ENCODE measurements around the gene NR4A3.
"Not testable (repeated sequence)": the region's sequence is repeated elsewhere in the genome, so short reads cannot be mapped to it uniquely, and the experiment has no call there.

Gene NR4A3

DNA sequence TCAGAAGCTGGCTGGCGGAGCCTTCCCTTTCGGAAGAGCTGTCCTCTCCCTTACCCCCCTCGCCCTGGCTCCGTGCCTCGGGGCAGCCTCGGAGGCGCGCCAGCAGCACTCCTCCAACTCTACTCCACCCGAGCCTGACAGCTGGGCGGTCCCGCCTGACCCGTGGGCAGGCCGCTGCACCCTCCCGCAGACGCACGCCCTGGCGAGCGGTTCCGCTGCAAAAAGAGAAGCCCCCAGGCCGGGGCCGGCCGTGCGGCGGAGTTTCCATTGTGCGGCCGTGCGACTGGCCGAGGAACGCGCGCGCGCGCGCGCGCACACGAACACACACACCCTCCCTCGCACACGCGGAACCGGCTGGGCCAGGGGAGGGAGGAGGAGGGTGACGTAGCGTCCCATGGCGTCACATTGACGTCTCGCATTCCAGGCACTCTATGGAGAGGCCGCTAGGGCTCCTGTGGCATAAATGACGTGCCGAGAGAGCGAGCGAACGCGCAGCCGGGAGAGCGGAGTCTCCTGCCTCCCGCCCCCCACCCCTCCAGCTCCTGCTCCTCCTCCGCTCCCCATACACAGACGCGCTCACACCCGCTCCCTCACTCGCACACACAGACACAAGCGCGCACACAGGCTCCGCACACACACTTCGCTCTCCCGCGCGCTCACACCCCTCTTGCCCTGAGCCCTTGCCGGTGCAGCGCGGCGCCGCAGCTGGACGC lies at the start of gene NR4A3:
Gene NR4A3 (plus strand): TSS at position 490 of the 713 bp plus-strand sequence. CDS start 6,158 bp downstream, outside the sequence.
- DNase-seq (ENCODE audit: low spot score): peak; percentile 74

DNA sequence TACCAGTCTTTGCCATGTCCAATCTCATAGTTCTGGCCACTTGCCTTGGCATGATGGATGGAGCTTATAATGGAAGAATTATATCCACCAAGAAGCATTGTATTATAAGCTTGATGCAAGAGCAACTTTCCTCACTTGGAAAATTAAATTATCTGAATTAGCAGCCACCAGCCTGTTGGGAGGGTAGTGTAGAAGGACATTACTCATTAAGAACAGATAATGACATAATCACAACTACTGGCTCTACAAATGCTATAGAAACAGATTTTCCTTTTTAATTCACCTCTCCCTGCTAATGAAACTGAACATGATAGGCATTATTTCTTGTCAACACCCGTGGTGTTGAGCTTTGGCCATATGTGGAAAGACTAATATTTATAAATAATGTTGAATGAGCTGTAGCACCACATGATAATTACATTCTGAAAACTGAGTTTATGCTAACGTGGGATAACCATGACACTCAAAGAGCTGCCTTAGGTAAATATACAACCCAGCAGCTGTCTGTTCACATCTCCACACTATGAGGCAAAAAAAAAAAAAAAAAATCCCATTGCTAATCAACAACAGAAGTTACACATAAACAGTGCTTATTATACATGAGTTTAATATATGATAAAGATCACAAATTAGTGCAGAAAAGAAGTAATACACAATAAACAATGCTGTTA lies 48.1 kb upstream of the NR4A3 start:
- DNase-seq (ENCODE audit: low spot score): no peak

DNA sequence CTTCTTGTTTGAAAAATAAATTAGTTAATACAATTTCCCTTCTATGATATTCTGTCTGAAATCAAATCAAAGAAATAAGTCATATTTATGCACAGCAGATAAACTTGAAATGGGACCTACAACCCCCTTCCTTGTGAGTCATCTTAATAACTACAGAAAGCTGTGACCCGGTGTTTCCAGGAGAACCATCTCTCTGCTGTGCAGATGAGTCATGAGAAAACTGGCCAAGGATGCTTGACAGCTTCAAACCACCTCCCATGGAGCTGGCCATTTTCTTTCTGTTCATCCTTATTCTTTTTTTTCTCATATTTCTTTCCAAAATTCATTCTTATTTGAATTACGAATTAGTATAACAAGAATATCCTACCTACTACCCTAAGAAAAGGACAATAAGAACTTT lies 43.4 kb upstream of the NR4A3 start:
- DNase-seq (ENCODE audit: low spot score): no peak

DNA sequence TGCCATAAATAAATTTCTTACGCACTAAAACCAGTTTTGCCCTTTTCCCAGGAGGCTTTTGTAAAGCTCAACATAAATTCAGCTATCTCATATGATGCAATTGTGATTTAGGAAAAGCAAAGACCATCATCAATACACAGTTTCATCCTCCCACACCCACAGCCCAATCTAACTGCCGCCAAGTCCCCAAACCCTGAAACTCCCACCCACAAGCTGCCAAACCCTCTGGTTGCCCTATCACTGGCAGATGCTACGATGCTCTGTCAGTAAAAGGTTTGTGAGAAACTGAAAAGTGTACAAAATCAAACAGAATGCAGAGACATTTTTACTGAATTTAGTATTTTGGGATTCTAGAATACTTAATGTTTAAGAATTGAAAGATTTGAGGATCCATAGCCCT lies 42.8 kb upstream of the NR4A3 start:
- DNase-seq (ENCODE audit: low spot score): no peak

DNA sequence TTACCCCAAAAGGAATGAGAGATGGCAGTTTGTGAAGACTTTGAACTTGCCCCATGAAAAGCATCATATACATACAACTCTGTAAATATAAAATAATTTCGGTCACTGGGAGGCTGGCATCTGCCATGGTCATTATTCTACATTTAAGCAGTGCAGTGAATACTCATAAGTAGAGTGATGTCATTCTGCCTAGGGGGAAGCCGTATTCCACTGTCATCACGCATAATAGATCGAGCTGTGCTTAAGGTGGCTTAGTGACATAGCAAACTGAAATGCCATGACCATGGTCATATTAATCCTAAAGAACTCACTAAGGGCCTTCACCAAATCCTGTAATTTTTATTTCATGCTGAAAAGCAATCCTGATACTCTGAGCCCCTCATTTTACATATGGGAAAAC lies 42.4 kb upstream of the NR4A3 start:
- no peak for DNase-seq (ENCODE audit: low spot score)

DNA sequence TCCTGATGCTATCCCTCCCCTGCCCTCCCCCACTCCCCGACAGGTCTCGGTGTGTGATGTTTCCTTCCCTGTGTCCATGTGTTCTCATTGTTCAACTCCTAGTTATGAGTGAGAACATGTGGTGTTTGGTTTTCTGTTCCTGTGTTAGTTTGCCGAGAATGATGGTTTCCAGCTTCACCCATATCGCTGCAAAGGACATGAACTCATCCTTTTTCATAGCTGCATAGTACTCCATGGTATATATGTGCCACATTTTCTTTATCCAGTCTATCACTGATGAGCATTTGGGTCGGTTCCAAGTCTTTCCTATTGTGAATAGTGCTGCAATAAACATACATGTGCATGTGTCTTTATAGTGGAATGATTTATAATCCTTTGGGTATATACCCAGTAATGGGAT lies 39.3 kb upstream of the NR4A3 start:
- not testable (repeated sequence) for DNase-seq (ENCODE audit: low spot score)

DNA sequence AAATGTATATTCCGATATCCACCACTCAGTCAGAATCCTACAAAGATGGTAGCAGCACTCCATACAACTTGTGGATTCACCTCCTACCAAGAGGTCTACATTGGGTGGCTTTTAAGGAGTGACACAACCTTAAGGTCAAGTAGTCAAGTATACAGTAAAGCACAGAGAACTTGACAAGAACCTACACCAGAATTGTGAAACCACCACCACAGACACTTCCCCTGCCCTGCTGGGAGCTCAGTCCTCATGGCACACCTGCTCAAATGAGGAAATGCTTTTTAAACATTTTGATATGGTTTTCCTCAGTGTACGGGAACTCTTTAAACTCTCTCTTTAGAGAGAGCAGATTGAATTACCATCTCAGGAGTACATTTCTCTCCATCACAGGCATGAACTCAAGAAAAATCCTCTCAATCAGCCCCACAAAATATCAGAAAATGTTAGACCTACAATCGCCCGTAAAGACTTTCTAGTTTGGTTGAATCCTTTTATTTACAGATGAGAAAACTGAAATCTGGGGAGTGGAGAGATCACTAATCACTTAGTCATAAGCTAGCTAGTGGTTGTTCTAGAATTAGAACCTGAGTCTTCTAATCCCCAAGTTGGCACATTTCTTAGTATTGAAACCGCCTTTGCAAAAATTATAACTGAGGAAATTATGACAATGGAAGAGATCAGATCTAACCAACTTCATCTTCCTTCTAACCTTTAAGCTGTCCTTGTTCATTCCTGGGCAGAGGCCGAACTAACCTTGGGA lies 38.5 kb upstream of the NR4A3 start:
- no peak for DNase-seq (ENCODE audit: low spot score)

DNA sequence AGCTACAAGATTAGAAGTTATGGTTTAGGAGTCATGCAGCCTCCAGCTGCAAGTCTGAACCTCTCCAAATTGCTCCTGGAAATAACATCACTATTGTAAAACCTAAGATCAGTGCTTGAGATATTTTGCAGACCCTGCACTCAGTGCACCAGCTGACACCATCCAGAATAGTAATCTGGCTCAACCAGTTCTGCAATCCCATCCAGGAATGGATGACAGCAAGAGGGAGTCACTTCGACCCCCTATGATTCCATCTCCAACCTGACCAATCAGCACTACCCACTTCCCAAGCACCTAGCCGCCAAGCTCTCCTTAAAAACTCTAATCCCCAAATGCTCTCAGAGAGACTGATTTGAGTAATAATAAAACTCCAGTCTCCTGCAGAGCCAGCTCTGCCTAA lies 37.9 kb upstream of the NR4A3 start:
- DNase-seq (ENCODE audit: low spot score): no peak

DNA sequence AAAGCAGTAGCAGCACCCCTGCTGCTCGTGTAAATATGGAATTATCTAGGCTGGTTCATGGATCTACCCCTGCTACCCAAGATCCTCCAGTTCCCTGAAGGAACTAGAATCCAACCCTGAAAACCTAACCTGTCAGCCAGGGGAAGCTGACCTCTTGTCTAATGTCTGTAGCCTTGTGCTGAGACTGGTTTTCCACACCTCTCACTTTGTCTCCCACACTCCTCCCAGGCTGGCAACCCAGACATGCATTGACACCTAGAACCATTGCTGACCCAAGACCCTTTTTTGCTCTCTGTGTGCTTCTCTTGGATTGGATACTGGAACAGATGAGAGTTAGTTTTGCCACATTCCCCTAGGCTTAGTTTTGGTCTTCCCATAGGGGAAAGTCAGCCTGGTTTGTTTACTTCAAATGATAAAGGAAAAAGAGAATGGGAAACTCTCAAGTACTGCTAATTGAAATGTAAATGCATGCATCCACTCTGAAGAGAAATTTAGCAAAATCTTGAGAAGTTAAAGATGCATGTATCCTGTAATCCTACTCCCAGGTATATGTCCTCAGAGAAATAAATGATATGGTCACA lies 36.6 kb upstream of the NR4A3 start:
- no peak for DNase-seq (ENCODE audit: low spot score)

DNA sequence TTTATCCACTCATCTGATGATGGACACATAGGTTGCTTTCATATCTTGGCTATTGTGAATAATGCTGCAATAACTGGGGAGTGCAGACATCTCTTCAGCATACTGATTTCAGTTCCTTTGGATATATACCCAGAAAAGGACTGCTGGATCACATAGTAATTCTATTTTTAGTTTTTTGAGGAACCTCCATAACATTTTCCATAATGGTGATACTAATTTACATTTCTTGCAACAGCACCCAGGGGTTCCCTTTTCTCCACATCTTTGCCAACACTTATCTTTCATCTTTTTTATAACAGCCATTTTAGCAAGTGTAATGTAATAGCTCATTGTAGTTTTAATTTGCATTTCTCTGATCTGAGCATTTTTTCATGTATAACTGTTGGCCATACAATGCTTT lies 34.1 kb upstream of the NR4A3 start:
- no peak for DNase-seq (ENCODE audit: low spot score)

DNA sequence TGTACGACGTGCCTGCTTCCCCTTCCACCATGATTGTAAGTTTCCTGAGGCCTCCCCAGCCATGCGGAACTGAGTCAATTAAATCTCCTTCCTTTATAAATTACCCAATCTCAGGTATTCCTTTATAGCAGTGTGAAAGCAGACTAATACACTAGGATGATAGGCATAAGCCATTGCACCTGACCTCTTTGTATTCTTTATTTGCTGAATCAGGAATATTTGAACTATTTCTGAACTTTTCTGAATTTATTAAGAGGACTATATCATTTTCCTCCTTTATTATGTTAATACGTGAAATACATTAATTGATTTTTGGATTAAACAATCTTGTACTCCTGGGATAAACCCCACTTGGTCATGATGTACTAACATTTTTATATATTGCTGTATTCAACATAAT lies 28.2 kb upstream of the NR4A3 start:
- DNase-seq (ENCODE audit: low spot score): no peak

DNA sequence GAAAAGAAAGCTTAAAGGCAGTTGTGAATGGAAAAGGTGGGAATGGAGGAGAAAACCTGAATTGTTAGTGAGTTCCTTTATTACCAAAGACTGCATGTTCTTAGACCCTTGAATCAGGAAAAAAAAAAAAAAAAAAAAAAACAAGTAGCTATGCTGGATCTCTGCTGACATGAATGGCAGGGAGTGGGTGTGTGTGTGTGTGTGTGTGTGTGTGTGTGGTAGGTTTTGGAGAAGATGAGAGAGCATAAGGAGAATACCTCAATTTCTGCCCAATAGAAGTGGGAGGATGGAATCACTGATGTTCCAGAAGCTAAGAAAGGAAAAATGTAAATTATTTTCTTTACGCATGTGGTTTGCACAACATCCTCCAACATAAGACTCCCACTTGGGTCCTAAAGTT lies 25.5 kb upstream of the NR4A3 start:
- DNase-seq (ENCODE audit: low spot score): no peak

DNA sequence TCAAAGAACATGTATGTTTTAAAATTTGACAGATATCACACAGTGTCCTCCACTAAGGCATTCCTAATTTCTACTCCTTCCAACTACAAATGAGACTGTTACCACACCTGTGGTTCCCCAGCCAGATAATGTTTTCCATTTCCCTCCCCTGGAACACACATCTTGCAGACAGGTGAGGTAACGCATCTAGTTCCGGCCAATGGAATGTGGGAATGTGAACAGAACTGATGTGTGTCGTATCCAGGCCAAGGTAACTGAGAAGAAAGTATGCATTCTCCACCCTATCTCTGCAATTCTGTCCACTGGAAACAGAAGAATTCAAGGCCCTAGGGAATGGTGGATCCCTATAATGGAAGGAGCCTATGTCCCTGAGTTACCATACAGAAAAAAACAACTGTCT lies 19.9 kb upstream of the NR4A3 start:
- DNase-seq (ENCODE audit: low spot score): no peak

DNA sequence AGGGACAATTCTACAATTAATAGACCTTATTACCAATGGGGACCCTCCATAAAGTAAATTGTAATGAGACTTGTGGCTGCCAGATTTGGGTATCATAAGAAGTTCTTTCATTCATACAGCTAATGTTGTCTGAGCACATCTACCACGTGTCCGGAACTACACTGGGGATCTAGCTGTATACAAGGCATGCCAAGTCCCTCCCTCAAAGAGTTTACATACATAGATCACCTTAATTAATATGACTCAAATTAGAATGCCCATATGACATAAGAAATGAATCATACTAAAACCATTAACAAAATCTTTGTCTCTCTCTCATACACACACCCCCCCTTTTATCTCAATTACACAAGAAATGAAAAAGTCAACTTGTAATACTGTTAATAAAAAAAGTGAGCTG lies 18.0 kb upstream of the NR4A3 start:
- DNase-seq (ENCODE audit: low spot score): no peak

DNA sequence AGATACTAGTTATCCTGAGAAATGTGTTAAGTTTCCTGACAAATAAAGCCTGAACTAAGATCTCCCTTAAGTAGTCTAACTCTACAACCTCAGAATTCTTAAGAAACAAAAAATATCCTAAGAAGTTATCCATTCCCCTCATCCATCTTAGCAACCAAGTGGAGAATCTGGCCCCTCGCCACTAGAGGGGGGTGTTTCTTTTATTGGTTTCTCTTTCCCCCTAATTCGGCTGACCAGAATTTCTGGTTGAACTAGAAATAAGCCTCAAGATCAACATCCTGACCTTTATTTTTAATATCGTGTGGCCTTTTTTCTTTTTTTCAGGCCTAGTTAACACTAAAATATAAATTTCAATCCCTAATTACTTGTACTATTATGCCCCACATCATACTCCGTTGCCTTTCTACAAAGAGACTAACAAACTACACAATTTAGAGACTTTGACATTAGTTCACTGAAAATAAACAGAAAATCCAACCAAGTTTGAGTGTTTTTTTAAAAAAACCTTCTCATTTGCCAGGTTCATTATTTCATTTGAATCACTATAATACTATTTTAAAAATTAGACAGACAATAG lies 14.3 kb upstream of the NR4A3 start:
- DNase-seq (ENCODE audit: low spot score): peak; percentile 62

DNA sequence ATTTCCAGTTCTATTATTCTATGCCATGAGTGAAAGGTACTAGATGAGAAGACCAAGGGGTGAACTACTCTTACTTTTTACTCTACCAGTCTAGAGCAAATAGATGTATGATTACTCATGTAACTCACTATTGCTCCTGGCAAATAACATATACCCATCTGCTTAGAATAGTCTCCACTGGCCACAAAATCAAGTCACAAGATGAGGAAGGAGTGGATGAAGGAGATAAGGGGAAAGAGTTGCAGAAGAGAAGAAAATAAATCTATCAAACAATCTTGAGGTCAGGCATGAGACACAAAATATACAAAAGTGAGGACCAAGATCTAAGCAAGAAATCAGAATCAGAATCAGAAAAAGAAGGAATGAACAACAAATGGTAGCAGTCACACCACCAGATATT lies 13.7 kb upstream of the NR4A3 start:
- no peak for DNase-seq (ENCODE audit: low spot score)

DNA sequence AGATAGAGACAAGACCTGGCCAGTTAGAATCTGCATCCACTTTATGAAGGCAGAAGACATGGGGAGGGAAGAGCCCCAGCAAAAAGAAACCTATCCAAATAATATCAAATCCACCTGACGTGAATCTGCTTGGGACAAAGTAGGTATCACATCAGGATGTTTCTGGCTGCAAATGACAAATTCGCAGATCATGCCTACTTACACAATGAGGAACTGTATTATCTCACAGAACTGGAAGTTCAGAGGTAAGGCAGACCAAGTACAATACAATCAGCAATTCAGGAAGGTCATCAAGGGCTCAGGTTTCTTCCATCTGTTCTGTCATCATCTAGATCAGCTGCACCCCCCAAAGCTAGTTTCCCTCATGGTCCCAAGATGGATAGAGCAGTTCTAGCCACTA lies 13.2 kb upstream of the NR4A3 start:
- no peak for DNase-seq (ENCODE audit: low spot score)

DNA sequence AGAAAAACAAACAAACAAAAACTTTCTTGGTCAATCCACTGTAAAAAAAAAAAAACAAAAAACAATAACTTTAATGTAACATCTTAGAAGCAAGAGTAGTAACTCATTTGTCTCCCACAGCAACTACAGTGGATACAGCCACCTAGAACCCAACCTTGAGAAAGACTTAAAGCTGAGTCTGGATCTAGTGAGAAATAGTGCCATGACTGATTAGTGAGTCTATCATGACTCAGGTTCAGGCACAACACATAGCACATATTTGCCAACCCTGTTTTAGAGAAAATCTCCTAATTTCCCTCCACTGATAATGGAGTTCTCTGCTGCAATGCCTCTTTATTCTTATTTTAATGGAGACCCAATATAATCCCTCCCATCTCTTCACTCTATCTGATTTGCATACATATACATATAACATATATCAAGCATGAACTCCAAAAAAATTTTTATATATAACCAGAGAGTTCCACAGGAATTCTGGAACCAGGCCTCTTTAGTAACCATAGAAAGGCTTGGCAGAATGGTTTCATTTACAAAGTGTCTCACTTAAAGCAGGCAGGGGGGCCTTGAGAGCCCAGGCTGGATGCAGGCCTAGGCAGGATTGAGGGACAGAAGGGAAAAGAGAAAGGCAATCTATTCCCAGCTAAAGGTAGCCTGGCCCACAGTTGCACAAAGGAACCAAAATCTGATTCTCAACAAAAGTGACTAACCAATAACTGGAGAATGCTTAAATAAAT lies 11.9 kb upstream of the NR4A3 start:
- DNase-seq (ENCODE audit: low spot score): no peak

DNA sequence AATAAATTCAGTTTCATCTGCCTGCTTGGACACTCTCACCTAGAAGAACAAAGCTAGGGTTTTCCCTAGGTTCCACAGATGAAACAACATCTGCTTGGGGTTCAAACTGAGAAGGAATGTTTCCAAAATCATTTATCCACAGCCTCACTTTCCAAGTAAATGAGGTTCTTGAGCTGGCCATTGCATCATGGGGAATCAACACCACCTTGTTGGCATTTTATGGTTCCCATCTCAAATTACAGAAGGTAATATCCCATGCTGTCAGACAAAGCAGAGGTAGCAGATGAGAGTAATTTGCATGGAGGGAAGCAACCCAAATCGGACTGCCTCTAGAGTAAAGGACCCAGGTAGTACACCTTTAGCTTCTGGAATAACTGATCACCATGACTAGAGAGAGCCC lies 10.5 kb upstream of the NR4A3 start:
- DNase-seq (ENCODE audit: low spot score): no peak

DNA sequence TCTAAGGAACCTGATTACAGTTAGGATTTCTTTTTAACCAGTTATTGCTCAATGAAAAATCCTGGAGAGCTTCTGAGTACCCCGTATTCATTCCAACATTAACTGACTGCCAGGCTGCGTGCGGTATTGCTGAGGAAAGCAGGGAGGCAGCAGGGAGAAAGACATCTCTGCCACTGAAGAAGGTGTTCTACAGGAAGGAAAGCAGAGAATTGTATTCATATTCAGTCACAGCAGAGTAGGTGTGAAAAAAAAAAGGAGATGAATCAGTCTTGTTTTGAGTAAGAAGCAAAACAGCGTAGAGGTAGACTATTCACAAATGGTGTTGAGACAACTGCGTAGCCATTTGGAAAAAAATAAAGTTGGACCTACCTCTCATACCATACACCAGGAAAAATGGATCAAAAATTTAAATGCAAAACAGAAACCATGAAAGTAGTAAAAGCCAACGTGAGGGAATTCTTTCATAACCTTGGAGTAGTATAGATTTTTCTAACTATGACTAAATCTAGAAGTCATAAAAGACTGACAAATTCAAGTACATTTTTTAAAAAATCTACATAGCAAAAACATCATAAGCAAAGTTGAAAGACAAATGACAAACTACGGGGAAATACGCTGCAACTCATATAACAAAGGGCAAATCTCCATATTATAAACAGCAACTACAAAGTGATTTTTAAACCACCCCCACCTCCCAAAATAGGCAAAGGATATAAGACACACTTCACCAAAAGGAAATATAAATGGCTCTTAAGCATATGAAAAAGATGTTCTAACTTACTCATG lies 9.9 kb upstream of the NR4A3 start:
- no peak for DNase-seq (ENCODE audit: low spot score)

DNA sequence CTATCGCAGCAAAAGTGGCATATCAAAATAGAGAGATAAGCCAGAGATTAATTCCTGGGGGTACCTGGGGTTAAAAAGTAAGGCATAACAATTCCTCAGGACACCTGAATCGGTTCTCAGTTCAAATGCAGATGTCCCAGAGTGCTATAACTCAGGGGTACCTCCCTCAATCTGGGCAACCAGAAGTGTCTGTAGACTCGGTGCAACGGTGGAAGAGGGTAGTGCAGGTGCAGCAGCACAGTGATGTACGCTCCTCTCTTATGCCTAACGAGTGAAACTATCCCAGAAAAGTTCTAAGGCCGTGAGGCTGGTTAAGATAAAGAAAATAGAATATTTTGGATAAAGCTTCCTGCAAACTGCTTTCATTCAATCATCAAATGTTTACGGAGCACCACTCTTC lies 7.9 kb upstream of the NR4A3 start:
- DNase-seq (ENCODE audit: low spot score): no peak

Data from hematopoietic multipotent progenitor cell treated with erythropoietin and hydrocortisone succinate and interleukin-3 and kit ligand, for 17 days (in vitro differentiated cells).